ENCODE results near the gene MATR3. TPM values are rescaled to one million over a fixed set of nuclear protein-coding genes. Genes with fewer than 3 reads are reported as not detected.

The MATR3 gene
- total RNA-seq, 2 donors from 2014 or later = 194 to 264 TPM

- no peak for TF ChIP-seq CTCF (IDR thresholded peaks at IDR 0.05)
- ATAC-seq (ENCODE audit: insufficient number of reproducible peaks, low FRiP score, low read depth) (no peak), DNase-seq (ENCODE audit: low spot score) (no peak)
- Histone ChIP-seq H3K4me3 (no peak overlapping the region), H3K4me1 (ENCODE audit: control insufficient read depth in 1 of 2, low read depth in 2 of 2) (no peaks in the 10 kb centered on the region), H3K36me3 (no peaks in the 10 kb centered on the region), H3K27me3 (replicated peaks; ENCODE audit: insufficient read depth) (no peaks in the 10 kb centered on the region), H3K9me3 (no peaks in the 10 kb centered on the region), H3K27ac (no peak overlapping the region)
Measured at GRCh38 chr5:139251281-139251687, 42.3 kb upstream of the MATR3 start.

GRCh38 chr5:139251695-139252288, 41.7 kb upstream of the MATR3 start:
- Histone ChIP-seq H3K4me1 (ENCODE audit: control insufficient read depth in 1 of 2, low read depth in 2 of 2) (no peaks in the 10 kb centered on the region), H3K36me3 (no peaks in the 10 kb centered on the region), H3K4me3 (no peak overlapping the region), H3K27me3 (replicated peaks; ENCODE audit: insufficient read depth) (no peaks in the 10 kb centered on the region), H3K9me3 (no peaks in the 10 kb centered on the region), H3K27ac (no peak overlapping the region)
- DNase-seq (ENCODE audit: low spot score) (no peak), ATAC-seq (ENCODE audit: insufficient number of reproducible peaks, low FRiP score, low read depth) (no peak)
- TF ChIP-seq CTCF (IDR thresholded peaks at IDR 0.05) = no peak

- no peak for ATAC-seq (ENCODE audit: insufficient number of reproducible peaks, low FRiP score, low read depth)
- no peak for DNase-seq (ENCODE audit: low spot score)
- Histone ChIP-seq H3K9me3 (no peaks in the 10 kb centered on the region), H3K4me3 (no peak overlapping the region), H3K36me3 (no peaks in the 10 kb centered on the region), H3K4me1 (ENCODE audit: control insufficient read depth in 1 of 2, low read depth in 2 of 2) (no peaks in the 10 kb centered on the region), H3K27me3 (replicated peaks; ENCODE audit: insufficient read depth) (no peaks in the 10 kb centered on the region), H3K27ac (no peak overlapping the region)
- TF ChIP-seq CTCF (IDR thresholded peaks at IDR 0.05) = no peak
Measured at GRCh38 chr5:139253115-139253514, 40.4 kb upstream of the MATR3 start.

GRCh38 chr5:139256820-139257219, 36.7 kb upstream of the MATR3 start:
- ATAC-seq (ENCODE audit: insufficient number of reproducible peaks, low FRiP score, low read depth) (no peak), DNase-seq (ENCODE audit: low spot score) (no peak)
- no peak overlapping the region for H3K27ac ChIP-seq
- H3K4me3 ChIP-seq = no peak overlapping the region
- H3K27me3 ChIP-seq (replicated peaks; ENCODE audit: insufficient read depth) = no peaks in the 10 kb centered on the region
- no peaks in the 10 kb centered on the region for H3K36me3 ChIP-seq
- no peaks in the 10 kb centered on the region for H3K4me1 ChIP-seq (ENCODE audit: control insufficient read depth in 1 of 2, low read depth in 2 of 2)
- no peak for TF ChIP-seq CTCF (IDR thresholded peaks at IDR 0.05)
- no peaks in the 10 kb centered on the region for H3K9me3 ChIP-seq

- no peak for ATAC-seq (ENCODE audit: insufficient number of reproducible peaks, low FRiP score, low read depth)
Measured at GRCh38 chr5:139262059-139262741, 31.3 kb upstream of the MATR3 start.

More at GRCh38 chr5:139262059-139262741, 31.3 kb upstream of the MATR3 start:
- Histone ChIP-seq H3K36me3 (no peaks in the 10 kb centered on the region), H3K4me1 (ENCODE audit: control insufficient read depth in 1 of 2, low read depth in 2 of 2) (peaks cover 3 to 8% of the 10 kb centered on the region in 2 donors), H3K27ac (peak overlapping the region in 1 of 2 donors; percentile 15), H3K27me3 (replicated peaks; ENCODE audit: insufficient read depth) (no peaks in the 10 kb centered on the region), H3K9me3 (no peaks in the 10 kb centered on the region), H3K4me3 (no peak overlapping the region)
- DNase-seq (ENCODE audit: low spot score) = no peak
- TF ChIP-seq CTCF (IDR thresholded peaks at IDR 0.05) = no peak
